GM12892 (cell line): ENCODE data around the gene TTLL13.

ENCODE experiments used
- POLR2A ChIP-seq: IDR thresholded peaks from 2 replicates; pipeline ENCODE4 v1.6.1; 2011; ENCODE audit warnings: low read depth, low read length, control low read depth
- TAF1 ChIP-seq: IDR thresholded peaks from 2 replicates; pipeline ENCODE4 v1.6.1; 2011; ENCODE audit warnings: low read depth, mild to moderate bottlenecking, control low read depth, low read length, borderline replicate concordance

GRCh38 chr15:90266485-90266884, 17.1 kb downstream of the TTLL13 start:
- TF ChIP-seq TAF1 (no peak), POLR2A (no peak)
